OCI-LY1 (cell line): ENCODE data around the gene PDGFRA.
"Not testable (repeated sequence)": the region's sequence is repeated elsewhere in the genome, so short reads cannot be mapped to it uniquely, and the experiment has no call there.

ENCODE experiments used
- H2AFZ ChIP-seq: fragments of 200-600 bp; sonication (generic), shearing (Covaris generic); 2 replicates; pipeline ENCODE4 v1.6.0; 2014; ENCODE audit warnings: antibody characterized with exemption, mild to moderate bottlenecking, low read length
- H3F3A ChIP-seq: fragments of 200-600 bp; sonication (generic), shearing (Covaris generic); 2 replicates; pipeline ENCODE4 v1.6.0; 2014; ENCODE audit warnings: mild to moderate bottlenecking, antibody characterized with exemption, low read length, moderate library complexity; ENCODE audit not compliant: insufficient read depth
- H3K27ac ChIP-seq: fragments of 200-600 bp; sonication (generic); 2 replicates; pipeline ENCODE4 v1.5.1; 2014; ENCODE audit warnings: low read length, mixed run types, mild to moderate bottlenecking, low read depth; ENCODE audit not compliant: poor library complexity, severe bottlenecking
- H3K27me3 ChIP-seq: fragments of 200-600 bp; sonication (generic); 2 replicates; pipeline ENCODE4 v1.6.0; 2014; ENCODE audit warnings: antibody characterized with exemption, mild to moderate bottlenecking, low read length, moderate library complexity; ENCODE audit not compliant: insufficient read depth
- H3K36me3 ChIP-seq: fragments of 200-600 bp; sonication (generic); 2 replicates; pipeline ENCODE4 v1.6.1; 2014; ENCODE audit warnings: mild to moderate bottlenecking, antibody characterized with exemption, low read length, moderate library complexity, mixed read lengths; ENCODE audit not compliant: insufficient read depth
- H3K4me1 ChIP-seq: fragments of 200-600 bp; sonication (generic); 2 replicates; pipeline ENCODE4 v1.5.1; 2014; ENCODE audit warnings: mild to moderate bottlenecking, low read length, moderate library complexity; ENCODE audit not compliant: insufficient read depth, severe bottlenecking
- H3K4me2 ChIP-seq: fragments of 200-600 bp; sonication (generic), shearing (Covaris generic); 2 replicates; pipeline ENCODE4 v1.6.1; 2014; ENCODE audit warnings: low read length
- H3K4me3 ChIP-seq: fragments of 200-600 bp; sonication (generic); 2 replicates; pipeline ENCODE4 v1.5.1; 2014; ENCODE audit warnings: low read length, low read depth, mild to moderate bottlenecking, mixed read lengths; ENCODE audit not compliant: poor library complexity, severe bottlenecking
- H3K79me2 ChIP-seq: fragments of 200-600 bp; shearing (Covaris generic); 2 replicates; pipeline ENCODE4 v1.6.1; 2016; ENCODE audit warnings: mixed run types, low read length, mixed read lengths; ENCODE audit not compliant: insufficient read depth
- H3K9ac ChIP-seq: fragments of 200-600 bp; sonication (generic), shearing (Covaris generic); 2 replicates; pipeline ENCODE4 v1.6.1; 2014; ENCODE audit warnings: mild to moderate bottlenecking, low read length, mixed read lengths
- H3K9me2 ChIP-seq: fragments of 200-600 bp; sonication (generic), shearing (Covaris generic); 2 replicates; pipeline ENCODE4 v1.6.1; 2014; ENCODE audit warnings: low read depth, mild to moderate bottlenecking, low read length, mixed read lengths
- H3K9me3 ChIP-seq: fragments of 200-600 bp; shearing (Covaris generic); 2 replicates; pipeline ENCODE4 v1.6.1; 2014; ENCODE audit warnings: low read length, mixed read lengths
- H4K20me1 ChIP-seq: fragments of 200-600 bp; sonication (generic), shearing (Covaris generic); 2 replicates; pipeline ENCODE4 v1.6.0; 2016; ENCODE audit warnings: mild to moderate bottlenecking, low read length; ENCODE audit not compliant: insufficient read depth
- EZH2 ChIP-seq: fragments of 200-600 bp; sonication (generic), shearing (Covaris generic); IDR thresholded peaks from 2 replicates; pipeline ENCODE4 v1.8.0; 2017; ENCODE audit warnings: borderline replicate concordance, mixed run types, mild to moderate bottlenecking, antibody characterized with exemption, low read length, moderate library complexity, mixed read lengths
- TF ChIP-seq, protein P1 (sequence below): fragments of 200-600 bp; sonication (generic), shearing (Covaris generic); IDR thresholded peaks from 2 replicates; pipeline ENCODE4 v1.5.1; 2017; ENCODE audit warnings: mild to moderate bottlenecking, antibody characterized with exemption, low read length, moderate library complexity, mixed read lengths

The PDGFRA gene

DNA sequence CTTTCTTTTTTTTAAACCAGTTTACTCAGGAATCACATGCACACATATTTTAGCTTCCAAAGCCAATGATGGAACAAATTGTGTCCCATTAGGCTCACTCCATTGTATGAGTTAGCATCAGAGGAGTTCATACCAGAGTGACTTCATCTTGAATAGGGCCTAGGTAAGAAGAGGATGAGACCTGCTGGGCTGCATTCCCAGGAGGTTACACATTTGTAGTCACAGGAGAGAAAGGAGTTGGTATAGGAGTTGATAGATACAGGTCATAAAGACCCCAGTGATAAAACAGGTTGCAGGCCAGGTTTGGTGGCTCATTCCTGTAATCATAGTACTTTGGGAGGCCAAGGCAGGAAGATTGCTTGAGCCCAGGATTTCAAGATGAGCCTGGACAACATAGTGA, 9.3 kb downstream of the PDGFRA start:
- Histone ChIP-seq H3K79me2 (no peaks in the 10 kb centered on the region), H3K27ac (no peak overlapping the region), H3K4me2 (no peak overlapping the region), H3K27me3 (no peaks in the 10 kb centered on the region), H3K4me1 (peaks cover 8% of the 10 kb centered on the region), H4K20me1 (no peaks in the 10 kb centered on the region), H3K4me3 (no peak overlapping the region), H3K9me2 (no peaks in the 10 kb centered on the region), H2AFZ (no peak overlapping the region), H3F3A (no peaks in the 10 kb centered on the region), H3K9me3 (peaks cover 2% of the 10 kb centered on the region; the same call in 1 of the 2 replicates), H3K9ac (no peak overlapping the region), H3K36me3 (no peaks in the 10 kb centered on the region)
- no peak for TF ChIP-seq EZH2
- TF ChIP-seq, protein P1, sequence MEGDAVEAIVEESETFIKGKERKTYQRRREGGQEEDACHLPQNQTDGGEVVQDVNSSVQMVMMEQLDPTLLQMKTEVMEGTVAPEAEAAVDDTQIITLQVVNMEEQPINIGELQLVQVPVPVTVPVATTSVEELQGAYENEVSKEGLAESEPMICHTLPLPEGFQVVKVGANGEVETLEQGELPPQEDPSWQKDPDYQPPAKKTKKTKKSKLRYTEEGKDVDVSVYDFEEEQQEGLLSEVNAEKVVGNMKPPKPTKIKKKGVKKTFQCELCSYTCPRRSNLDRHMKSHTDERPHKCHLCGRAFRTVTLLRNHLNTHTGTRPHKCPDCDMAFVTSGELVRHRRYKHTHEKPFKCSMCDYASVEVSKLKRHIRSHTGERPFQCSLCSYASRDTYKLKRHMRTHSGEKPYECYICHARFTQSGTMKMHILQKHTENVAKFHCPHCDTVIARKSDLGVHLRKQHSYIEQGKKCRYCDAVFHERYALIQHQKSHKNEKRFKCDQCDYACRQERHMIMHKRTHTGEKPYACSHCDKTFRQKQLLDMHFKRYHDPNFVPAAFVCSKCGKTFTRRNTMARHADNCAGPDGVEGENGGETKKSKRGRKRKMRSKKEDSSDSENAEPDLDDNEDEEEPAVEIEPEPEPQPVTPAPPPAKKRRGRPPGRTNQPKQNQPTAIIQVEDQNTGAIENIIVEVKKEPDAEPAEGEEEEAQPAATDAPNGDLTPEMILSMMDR, result no peak

DNA sequence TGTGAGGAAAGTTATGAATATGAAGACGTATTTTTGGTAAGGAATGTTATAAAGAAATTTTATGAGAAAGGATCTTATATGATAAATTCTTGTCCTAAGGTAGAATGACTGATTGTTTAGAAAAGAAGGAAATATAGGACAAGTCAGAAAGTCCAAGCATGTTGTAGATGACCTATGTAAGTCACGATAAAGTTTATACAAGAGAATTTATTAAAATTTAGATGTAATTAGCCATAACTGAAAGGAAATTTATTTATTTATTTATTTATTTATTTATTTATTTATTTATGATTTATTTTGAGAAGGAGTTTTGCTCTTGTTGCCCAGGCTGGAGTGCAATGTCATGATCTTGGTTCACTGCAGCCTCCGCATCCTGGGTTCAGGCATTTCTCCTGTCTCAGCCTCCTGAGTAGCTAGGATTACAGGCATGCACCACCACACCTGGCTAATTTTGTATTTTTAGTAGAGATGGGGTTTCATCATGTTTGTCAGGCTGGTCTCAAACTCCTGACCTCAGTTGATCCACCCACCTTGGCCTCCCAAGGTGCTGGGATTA, 12.3 kb downstream of the PDGFRA start:
- H3K4me3 ChIP-seq, H2AFZ ChIP-seq, H3K36me3 ChIP-seq, H3K27ac ChIP-seq, H3K9me3 ChIP-seq, H4K20me1 ChIP-seq, H3K9ac ChIP-seq, H3F3A ChIP-seq, H3K4me2 ChIP-seq, H3K79me2 ChIP-seq, H3K4me1 ChIP-seq, H3K27me3 ChIP-seq, H3K9me2 ChIP-seq: not testable (repeated sequence)

DNA sequence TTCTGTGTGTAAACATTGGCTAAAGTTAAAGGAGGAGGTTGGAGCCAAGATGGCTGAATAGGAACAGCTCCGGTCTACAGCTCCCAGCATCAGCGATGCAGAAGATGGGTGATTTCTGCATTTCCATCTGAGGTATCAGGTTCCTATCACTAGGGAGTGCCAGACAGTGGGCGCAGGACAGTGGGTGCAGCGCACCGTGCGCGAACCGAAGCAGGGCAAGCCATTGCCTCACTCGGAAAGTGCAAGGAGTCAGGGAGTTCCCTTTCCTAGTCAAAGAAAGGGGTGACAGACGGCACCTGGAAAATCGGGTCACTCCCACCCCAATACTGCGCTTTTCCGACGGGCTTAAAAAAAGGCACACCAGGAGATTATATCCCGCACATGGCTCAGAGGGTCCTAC, 14.4 kb downstream of the PDGFRA start:
- not testable (repeated sequence) for H3K9me2 ChIP-seq, H3K9me3 ChIP-seq, H3K27me3 ChIP-seq, H3K36me3 ChIP-seq, H3K4me2 ChIP-seq, H2AFZ ChIP-seq, H4K20me1 ChIP-seq, H3K79me2 ChIP-seq, H3K4me3 ChIP-seq, H3F3A ChIP-seq, H3K9ac ChIP-seq, H3K27ac ChIP-seq, H3K4me1 ChIP-seq

DNA sequence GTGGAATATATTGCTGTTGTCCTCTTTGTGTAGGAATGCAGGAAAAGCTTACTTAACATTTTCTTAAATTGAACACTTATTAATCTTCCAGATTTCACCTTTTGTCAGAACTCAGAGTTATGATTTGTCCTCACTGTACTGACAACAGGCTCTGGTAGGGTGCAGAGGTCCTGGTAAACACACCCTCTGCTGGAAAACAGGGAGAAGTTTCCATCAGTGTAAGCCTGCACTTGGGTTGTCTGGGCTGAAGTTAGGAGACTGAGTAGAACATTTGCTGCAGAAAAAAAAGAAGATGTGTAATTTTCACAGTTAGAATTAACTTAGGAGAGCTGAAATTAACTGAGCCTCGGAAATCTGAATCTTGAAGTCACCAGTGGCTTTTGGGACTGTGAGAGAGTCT, 23.2 kb downstream of the PDGFRA start:
- not testable (repeated sequence) for H3K9me3 ChIP-seq, H3K4me1 ChIP-seq, H3K4me2 ChIP-seq, H4K20me1 ChIP-seq, H3K9me2 ChIP-seq, H3K36me3 ChIP-seq, H3K27ac ChIP-seq, H2AFZ ChIP-seq, H3K4me3 ChIP-seq, H3K27me3 ChIP-seq, H3F3A ChIP-seq, H3K9ac ChIP-seq, H3K79me2 ChIP-seq
